CD4-positive, alpha-beta T cell (primary cell): ENCODE data around the gene TMOD1. TPM values are rescaled to one million over a fixed set of nuclear protein-coding genes. Genes with fewer than 3 reads are reported as not detected.

Experiments used
- ATAC-seq: fragments of 200-7000 bp; cut with Tn5 transposase; one replicate; pipeline ENCODE4 v1.10.0; 2022; ENCODE audit warnings: mild to moderate bottlenecking; ENCODE audit not compliant: poor library complexity
- CTCF ChIA-PET: fragments of 350-600 bp; sonication (Branson Sonifier 250); formaldehyde crosslinking; loops from one replicate; lab custom pipeline; 2021; ENCODE audit warnings: antibody characterized with exemption, inconsistent platforms; lab: Charles Lee
- POLR2A ChIA-PET: fragments of 350-600 bp; sonication (Branson Sonifier 250); formaldehyde crosslinking; loops from one replicate; lab custom pipeline; 2021; ENCODE audit warnings: antibody characterized with exemption, inconsistent platforms; lab: Charles Lee
- DNase-seq, 14 experiments: peaks; one replicate each; pipeline ENCODE4 v3.0.0-alpha.2; 2013 to 2020; ENCODE audit warnings: mixed read lengths in 2 of 14
- H3K27ac ChIP-seq, 2 donors: one replicate each; pipeline versions ENCODE4 v1.5.1 to v1.7.0; 2013; ENCODE audit warnings: low read length in 2 of 2, low read depth in 1 of 2, mild to moderate bottlenecking in 1 of 2
- H3K27me3 ChIP-seq, 2 experiments: 1 replicate in 1 of 2; 2 replicates in 1 of 2; pipeline versions ENCODE4 v1.6.1 to v1.7.0; 2013; ENCODE audit warnings: low read length in 2 of 2, control low read depth in 1 of 2, mild to moderate bottlenecking in 1 of 2, moderate library complexity in 1 of 2; ENCODE audit not compliant: insufficient read depth in 2 of 2, control insufficient read depth in 1 of 2
- H3K36me3 ChIP-seq: one replicate; pipeline ENCODE4 v1.6.1; 2013; ENCODE audit warnings: low read length, control low read depth; ENCODE audit not compliant: insufficient read depth
- H3K4me1 ChIP-seq: one replicate; pipeline ENCODE4 v1.6.1; 2013; ENCODE audit warnings: low read length, control low read depth; ENCODE audit not compliant: insufficient read depth
- H3K4me3 ChIP-seq: one replicate; pipeline ENCODE4 v1.5.1; 2013; ENCODE audit warnings: mild to moderate bottlenecking, low read length, moderate library complexity
- H3K9me3 ChIP-seq, 2 experiments: 1 replicate in 1 of 2; 2 replicates in 1 of 2; pipeline versions ENCODE4 v1.6.1 to v1.7.0; 2013; ENCODE audit warnings: low read length in 2 of 2, mild to moderate bottlenecking in 2 of 2, control low read depth in 1 of 2, moderate library complexity in 1 of 2; ENCODE audit not compliant: control insufficient read depth in 1 of 2, insufficient read depth in 1 of 2
- H3K27ac Mint-ChIP-seq: one replicate; pipeline ENCODE4 v1.8.0; 2020; ENCODE audit warnings: mixed read lengths
- H3K27me3 Mint-ChIP-seq: one replicate; pipeline ENCODE4 v1.8.0; 2021; ENCODE audit warnings: mixed read lengths
- H3K36me3 Mint-ChIP-seq: one replicate; pipeline ENCODE4 v1.8.0; 2021; ENCODE audit warnings: low read depth, mixed read lengths
- H3K4me1 Mint-ChIP-seq: one replicate; pipeline ENCODE4 v1.8.0; 2021; ENCODE audit warnings: low read depth, mixed read lengths
- H3K4me3 Mint-ChIP-seq: one replicate; pipeline ENCODE4 v1.8.0; 2020; ENCODE audit warnings: mild to moderate bottlenecking, mixed read lengths
- H3K9me3 Mint-ChIP-seq: one replicate; pipeline ENCODE4 v1.8.0; 2020; ENCODE audit warnings: mixed read lengths
- CTCF ChIP-seq: fragments of 200-600 bp; IDR thresholded peaks from one replicate; pipeline ENCODE4 v1.8.0; 2022; ENCODE audit warnings: antibody characterized with exemption, mild to moderate bottlenecking
- intact Hi-C, 2 experiments: fragments of 100-400 bp; cut with DNase I in 1 of 2; cut with micrococcal nuclease in 1 of 2; formaldehyde crosslinking; loops; one replicate each; pipeline versions ENCODE4 v1.15.1 to v1.9.0; 2023 to 2025; cut with DNase I, micrococcal nuclease
- total RNA-seq, 174 experiments: library from RNA in 2 of 174; stranded (reverse) in 2 of 174; gene quantifications; one replicate each; pipeline ENCODE4 v1.2.3 and lab custom pipeline; 2021 to 2026

TMOD1 gene
- total RNA-seq, 2 experiments from 2014 or later = 0.20 to 0.47 TPM

DNA sequence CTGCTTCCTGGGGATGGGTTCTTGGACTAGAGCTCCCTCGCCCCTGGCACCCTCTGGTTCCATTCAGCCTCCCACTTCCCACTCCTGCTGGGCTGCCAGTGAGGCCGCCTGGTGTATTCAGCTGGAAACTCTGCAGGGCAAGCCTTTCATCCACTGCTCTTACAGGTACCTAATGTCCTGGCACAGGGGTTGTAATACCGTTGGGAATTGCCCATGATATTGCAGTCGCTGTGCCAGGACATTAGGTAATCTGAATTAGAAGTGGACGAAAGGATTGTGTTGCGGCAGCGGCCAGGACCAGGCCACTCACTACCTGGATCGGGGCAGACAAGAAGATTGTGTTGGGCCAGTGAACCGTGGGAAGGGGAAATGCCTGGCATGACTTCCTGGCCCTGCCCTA is 13.1 kb downstream of the TMOD1 start:
- intact Hi-C loops = no loop called here

DNA sequence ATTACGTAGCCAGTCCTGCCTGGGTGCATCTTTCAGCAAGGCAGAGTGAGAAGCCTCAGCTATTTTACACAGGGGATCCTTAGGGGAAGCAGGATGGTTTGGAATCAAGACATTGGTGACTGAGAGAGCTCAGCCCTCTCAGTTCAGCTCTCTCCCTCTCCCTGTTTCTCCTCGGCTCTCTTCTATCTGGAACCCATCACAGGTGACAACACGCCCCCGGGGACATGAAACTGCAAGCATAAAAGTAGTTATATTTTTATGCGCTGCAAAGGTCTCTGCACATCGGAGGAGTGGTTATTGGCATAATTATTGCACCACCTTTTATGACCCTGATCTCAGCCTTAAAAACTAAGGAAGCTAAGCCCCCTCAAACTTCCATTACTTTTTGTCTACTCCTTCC is 14.2 kb downstream of the TMOD1 start:
- Histone ChIP-seq H3K9me3 (no peaks in the 10 kb centered on the region), H3K27me3 (peaks cover 3 to 11% of the 10 kb centered on the region in 2 experiments), H3K36me3 (no peaks in the 10 kb centered on the region), H3K4me1 (no peaks in the 10 kb centered on the region), H3K4me3 (no peak overlapping the region), H3K27ac (no peak overlapping the region)
- ChIA-PET CTCF (no interaction called here), POLR2A (no interaction called here)
- peaks cover 52% of the 10 kb centered on the region for H3K27me3 Mint-ChIP-seq
- no peaks in the 10 kb centered on the region for H3K4me1 Mint-ChIP-seq
- DNase-seq (no peak), ATAC-seq (no peak)
- no peaks in the 10 kb centered on the region for H3K9me3 Mint-ChIP-seq
- H3K4me3 Mint-ChIP-seq = no peak overlapping the region
- TF ChIP-seq CTCF = no peak
- intact Hi-C loops = no loop called here
- no peaks in the 10 kb centered on the region for H3K36me3 Mint-ChIP-seq
- no peak overlapping the region for H3K27ac Mint-ChIP-seq

More for the DNA sequence above, 13.1 kb downstream of the TMOD1 start:
- DNase-seq (no peak), ATAC-seq (no peak)
- POLR2A ChIA-PET = no interaction called here
- CTCF ChIA-PET = no interaction called here
- Mint-ChIP-seq H3K4me3 (no peak overlapping the region), H3K27ac (no peak overlapping the region), H3K36me3 (no peaks in the 10 kb centered on the region), H3K4me1 (no peaks in the 10 kb centered on the region), H3K9me3 (no peaks in the 10 kb centered on the region), H3K27me3 (peaks cover 44% of the 10 kb centered on the region)
- Histone ChIP-seq H3K4me1 (no peaks in the 10 kb centered on the region), H3K4me3 (no peak overlapping the region), H3K36me3 (no peaks in the 10 kb centered on the region), H3K27me3 (peaks cover 3 to 10% of the 10 kb centered on the region in 2 experiments), H3K9me3 (no peaks in the 10 kb centered on the region), H3K27ac (no peak overlapping the region)
- no peak for TF ChIP-seq CTCF

GRCh38 chr9:97516111-97516510 is 14.6 kb downstream of the TMOD1 start:
- H3K4me3 Mint-ChIP-seq = no peak overlapping the region
- ChIA-PET CTCF (no interaction called here), POLR2A (no interaction called here)
- ATAC-seq (no peak), DNase-seq (no peak)
- Histone ChIP-seq H3K4me1 (no peaks in the 10 kb centered on the region), H3K27me3 (peaks cover 3 to 11% of the 10 kb centered on the region in 2 experiments), H3K9me3 (no peaks in the 10 kb centered on the region), H3K27ac (no peak overlapping the region), H3K36me3 (no peaks in the 10 kb centered on the region), H3K4me3 (no peak overlapping the region)
- no peak overlapping the region for H3K27ac Mint-ChIP-seq
- H3K27me3 Mint-ChIP-seq = peaks cover 55% of the 10 kb centered on the region
- no peaks in the 10 kb centered on the region for H3K36me3 Mint-ChIP-seq
- intact Hi-C loops = no loop called here
- no peak for TF ChIP-seq CTCF
- H3K9me3 Mint-ChIP-seq = no peaks in the 10 kb centered on the region
- no peaks in the 10 kb centered on the region for H3K4me1 Mint-ChIP-seq
